PC-9 (cell line): ENCODE results near the gene PLB1.

Experiments
- EZH2 ChIP-seq: fragments of 200-600 bp; sonication (generic); IDR thresholded peaks from 2 replicates; pipeline ENCODE4 v1.8.0; 2017; ENCODE audit warnings: antibody characterized with exemption, low read depth
- TF ChIP-seq, protein P1 (sequence below): fragments of 200-600 bp; sonication (generic); conservative IDR thresholded peaks from 2 replicates; pipeline ENCODE4 v1.6.1; 2017; ENCODE audit warnings: mixed run types, antibody characterized with exemption, mild to moderate bottlenecking, moderate library complexity

DNA sequence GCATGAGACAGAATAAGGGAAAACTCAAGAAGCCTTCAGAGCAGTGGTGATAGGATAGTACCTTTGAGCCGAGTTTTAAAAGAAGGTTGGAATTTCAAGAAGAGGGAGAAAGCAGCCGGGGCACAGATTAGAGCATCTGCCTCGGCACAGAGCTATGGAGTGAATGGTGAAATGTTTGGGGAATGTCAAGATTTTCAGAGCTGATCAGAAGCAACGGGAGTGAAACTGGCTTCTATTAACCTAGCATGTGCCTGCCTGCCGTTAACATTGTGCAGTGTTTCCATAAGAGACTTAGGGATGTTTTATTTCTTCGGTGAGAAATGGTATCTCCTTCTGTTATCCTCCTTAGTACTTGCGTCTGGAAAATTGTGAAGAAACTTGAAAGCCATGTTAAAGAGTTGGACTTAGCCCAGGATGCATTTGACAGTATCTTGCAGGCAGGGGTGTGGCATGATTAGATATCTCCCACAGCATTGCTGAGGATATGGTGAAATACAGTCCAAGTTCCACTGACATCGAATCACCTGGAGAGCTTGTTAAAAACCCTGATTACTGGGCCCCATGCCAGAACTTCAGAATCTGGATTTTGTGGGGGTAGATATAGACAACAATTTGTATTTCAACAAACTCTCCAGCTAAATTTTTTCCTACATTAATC, 158.9 kb downstream of the PLB1 start:
- TF ChIP-seq, protein P1, sequence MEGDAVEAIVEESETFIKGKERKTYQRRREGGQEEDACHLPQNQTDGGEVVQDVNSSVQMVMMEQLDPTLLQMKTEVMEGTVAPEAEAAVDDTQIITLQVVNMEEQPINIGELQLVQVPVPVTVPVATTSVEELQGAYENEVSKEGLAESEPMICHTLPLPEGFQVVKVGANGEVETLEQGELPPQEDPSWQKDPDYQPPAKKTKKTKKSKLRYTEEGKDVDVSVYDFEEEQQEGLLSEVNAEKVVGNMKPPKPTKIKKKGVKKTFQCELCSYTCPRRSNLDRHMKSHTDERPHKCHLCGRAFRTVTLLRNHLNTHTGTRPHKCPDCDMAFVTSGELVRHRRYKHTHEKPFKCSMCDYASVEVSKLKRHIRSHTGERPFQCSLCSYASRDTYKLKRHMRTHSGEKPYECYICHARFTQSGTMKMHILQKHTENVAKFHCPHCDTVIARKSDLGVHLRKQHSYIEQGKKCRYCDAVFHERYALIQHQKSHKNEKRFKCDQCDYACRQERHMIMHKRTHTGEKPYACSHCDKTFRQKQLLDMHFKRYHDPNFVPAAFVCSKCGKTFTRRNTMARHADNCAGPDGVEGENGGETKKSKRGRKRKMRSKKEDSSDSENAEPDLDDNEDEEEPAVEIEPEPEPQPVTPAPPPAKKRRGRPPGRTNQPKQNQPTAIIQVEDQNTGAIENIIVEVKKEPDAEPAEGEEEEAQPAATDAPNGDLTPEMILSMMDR = no peak
- TF ChIP-seq EZH2 = no peak
